Inferior parietal cortex (tissue), 1 donor: ENCODE measurements around the gene SMIM21.

Experiments
- DNase-seq: peaks from one replicate; pipeline ENCODE4 v3.0.0-alpha.2; 2016; ENCODE audit errors: extremely low spot score

The SMIM21 gene

DNA sequence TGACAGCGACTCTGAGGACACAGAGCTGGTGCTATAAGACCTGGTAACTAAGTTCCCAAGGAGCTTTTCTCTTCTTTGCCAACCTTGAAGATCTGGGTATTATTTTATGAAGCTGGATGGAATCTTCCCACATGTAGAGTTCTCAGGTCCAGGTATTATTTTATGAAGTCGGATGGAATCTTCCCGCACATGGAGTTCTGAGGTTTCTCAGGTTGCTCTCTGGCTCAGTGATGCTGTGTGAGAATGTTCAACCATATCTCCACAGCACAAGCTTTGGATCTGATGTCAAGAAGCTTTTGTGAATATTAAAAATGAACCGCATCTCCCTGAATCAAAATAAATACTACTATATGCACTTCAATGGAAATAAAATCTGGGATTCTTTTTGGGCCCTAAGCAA lies at the start of gene SMIM21:
SMIM21 (minus strand) TSS at position 101 of the 400 bp plus-strand sequence. CDS start 140 bp downstream, outside the sequence.
- no peak for DNase-seq

DNA sequence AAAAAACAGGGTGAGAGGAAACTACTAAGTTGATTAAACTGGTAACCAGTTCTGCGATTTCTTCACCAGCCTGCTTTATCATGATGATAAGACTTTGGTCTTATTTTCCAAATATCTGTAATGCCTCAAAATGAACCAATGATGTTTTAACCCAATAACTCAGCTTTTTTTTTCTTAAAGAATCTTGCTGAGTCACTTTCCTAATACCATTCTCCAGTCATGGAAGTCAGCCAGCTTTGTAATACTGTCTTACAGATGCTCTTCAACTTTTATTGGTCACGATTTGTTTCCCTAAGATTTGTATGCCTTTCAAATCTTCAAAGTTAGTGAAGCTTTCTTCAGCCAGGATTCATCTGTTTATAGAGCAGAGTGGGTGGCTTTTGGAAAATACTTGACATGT lies 47.7 kb upstream of the SMIM21 start:
- no peak for DNase-seq

- DNase-seq, result no peak
Observed at GRCh38 chr18:75474332-75474731, 46.8 kb upstream of the SMIM21 start.

DNA sequence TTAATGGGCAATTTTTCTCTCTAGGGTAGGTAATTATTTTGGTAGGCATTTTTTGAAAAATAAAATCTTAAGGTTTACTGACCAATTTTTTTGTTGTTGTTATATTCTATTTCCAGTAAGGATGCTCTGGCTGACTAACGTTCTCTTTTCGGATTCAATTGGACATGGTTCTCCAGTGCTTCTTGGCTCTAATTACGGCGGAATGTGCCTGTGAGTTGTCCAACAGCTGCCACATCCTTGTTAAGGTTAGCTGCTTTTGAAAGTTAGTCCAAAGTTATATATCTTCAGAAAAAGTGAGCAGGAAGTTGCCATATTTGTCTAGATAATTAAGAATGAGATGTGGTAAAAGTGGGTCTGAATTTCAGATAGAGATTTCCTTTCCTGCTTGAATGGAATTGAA lies 45.8 kb upstream of the SMIM21 start:
- DNase-seq, result no peak

DNA sequence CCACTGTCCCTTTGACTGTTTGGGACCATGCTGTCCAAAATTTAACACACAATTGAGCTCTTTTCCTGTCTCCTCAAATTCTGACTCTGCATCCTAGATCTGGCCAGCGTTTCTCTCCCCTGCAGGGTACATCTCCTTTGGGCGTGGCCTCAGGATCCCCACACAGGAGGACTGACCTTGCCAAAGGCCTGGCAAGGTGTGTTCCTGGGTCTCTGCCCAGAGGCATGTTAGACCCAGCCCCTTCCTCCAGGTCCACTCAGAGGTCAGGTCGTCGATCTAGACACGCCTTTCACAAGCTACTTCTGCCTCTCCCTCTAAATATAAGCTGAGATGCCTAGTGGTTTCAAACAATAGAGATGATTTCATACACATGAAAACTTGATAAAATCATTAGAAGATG lies 45.4 kb upstream of the SMIM21 start:
- DNase-seq, result no peak

GRCh38 chr18:75472396-75472795 lies 44.9 kb upstream of the SMIM21 start:
- DNase-seq, result no peak

DNA sequence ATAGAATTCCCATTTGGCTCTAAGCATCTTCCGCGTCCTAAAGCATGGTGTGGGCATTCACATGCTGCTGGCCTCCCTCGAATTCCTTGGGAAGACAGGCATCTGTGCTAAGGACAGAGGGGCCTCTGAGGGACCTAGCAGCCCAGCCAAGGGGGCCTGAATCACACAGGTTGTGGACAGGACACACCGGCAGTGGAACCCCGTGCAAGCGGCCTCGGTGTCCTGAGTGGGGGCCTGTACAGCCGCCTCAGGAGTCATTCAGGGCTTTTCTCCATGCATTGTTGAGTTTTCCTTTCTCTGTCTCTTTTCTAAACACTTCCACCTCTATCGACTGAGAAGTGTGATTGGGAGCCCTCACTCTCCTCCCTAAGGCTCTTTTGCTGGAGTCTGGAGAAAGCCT lies 44.3 kb upstream of the SMIM21 start:
- DNase-seq, result no peak

DNA sequence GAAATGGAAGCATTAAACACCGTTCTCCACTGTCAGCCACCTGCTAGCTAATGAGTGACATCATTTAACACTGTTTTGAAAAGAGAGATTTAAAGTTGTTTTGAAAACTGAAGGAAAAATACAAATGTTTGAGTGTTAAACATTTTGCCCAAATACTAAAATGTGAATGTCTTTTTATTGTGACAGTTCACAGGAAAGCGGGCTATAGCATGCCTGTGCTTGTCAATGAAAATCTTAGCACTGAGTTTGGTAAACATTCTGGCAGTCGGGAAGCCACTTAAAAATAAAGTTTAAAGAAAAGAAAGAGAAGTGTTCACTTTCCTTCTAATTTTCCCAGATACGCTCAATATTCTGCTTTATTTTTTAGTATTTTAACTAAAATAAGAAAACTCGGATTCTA lies 40.3 kb upstream of the SMIM21 start:
- DNase-seq, result no peak

DNA sequence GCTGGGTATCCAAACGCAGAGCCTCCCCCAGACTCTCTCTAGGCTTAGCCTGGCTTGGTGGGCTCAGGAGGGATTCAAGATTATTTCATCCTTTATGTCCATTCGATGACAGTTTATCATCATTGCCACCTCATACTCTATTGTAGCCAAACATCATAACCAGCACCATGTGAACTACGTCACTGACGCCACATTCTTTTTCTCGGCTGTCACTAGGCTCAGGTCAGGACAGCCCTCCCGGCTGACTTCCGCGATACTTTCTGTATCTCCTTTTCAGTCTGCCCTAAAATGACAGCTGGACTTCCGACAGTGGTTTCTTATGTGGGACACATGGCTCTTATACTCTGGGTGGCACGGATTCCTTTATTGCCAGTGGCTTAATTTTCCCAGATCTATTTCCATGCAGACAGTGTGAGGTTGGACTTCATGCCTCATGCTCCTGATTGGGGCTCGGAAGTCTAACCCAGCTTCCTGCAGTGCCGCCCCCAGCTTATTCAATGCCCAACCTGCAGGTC lies 39.8 kb upstream of the SMIM21 start:
- DNase-seq, result no peak

DNA sequence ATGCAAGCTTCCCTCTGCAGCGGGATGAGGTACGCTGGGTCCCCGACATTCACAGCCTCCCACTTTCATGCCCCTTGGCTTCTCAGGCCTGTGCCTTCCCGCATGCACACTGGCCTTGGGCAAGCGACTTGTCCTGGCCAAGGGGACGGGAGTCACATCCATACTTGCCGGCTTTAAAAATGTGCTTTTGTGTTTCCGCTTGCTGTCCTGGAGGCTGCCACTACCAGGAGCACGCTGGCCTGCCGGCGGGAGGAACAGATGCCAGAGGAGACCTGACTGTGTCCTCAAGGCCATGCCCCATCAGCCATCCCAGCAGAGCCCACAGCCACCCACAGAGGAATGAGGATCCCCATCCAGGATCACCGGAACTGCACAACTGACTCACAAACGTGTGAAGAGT lies 36.9 kb upstream of the SMIM21 start:
- DNase-seq, result no peak

DNA sequence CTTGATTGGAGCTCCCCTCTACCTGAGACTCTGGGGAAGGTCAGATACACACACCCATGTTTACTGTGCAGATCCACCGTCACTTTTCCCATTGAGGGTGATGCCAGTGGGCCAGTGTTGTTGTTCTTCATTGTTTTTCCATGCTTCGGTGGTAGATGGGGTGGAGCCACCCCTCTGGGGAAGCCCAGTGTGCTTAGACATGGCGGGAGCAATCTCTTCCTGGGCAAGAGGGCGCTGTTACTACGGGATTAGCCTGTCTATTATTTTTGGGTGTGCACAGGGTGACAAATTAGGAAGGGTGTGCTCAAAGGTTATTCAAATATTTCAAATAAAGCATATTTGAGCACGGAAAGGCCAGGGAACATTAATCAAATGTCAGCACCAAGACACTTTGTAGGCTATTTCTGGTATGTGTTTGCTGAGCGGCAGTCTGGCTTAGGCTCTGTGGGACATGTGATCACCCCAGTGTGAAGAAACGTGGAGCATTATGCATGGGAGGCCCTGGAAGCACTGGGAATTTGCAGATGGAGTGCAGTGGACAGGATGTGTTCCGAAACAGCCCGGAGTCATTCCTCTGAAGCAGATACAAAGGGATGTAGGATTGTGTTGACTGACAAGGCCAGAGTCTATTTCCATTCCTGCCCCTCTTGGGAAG lies 34.8 kb upstream of the SMIM21 start:
- DNase-seq, result no peak

GRCh38 chr18:75456199-75456631 lies 28.7 kb upstream of the SMIM21 start:
- DNase-seq, result no peak

- no peak for DNase-seq
Observed at GRCh38 chr18:75455249-75456198, 28.0 kb upstream of the SMIM21 start.

- DNase-seq, result no peak
Observed at GRCh38 chr18:75454022-75454795, 26.7 kb upstream of the SMIM21 start.

DNA sequence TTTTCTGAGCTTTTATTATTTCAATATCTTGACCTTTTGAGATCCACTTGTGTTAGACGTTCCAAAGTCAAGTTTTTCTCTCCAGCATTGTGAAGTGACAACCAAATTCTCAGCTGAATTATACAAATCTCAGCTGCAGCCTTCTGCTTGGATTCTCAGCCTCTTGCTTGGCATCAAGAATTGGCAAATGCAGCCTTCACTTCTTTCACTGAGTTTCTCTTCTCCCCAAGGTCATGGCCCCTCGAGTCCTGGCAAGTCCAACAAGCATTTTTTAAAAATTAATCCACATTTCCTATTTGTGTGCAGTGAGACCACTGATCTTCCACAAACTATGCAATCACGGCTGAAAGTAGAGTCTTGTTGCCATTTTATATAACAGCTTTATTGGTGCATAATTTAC lies 23.4 kb upstream of the SMIM21 start:
- no peak for DNase-seq

DNA sequence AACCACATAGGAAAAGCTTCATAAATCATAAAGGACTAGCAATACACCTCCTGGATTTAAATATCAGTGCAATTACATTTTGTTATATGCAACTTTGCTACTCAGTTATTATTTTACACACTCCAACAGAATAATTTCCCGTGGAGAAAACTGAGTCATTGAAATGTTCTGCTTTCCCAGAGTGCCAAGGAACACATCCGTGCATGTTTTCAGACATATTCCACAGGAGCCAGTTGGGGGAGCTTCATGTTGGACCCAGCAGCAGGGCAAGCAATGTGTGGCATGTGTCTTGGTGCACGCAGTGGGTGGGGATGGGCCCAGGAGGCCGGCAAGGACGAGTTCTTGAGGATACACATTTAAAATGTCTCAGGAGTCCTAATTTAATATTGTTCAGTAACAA lies 14.4 kb upstream of the SMIM21 start:
- no peak for DNase-seq

DNA sequence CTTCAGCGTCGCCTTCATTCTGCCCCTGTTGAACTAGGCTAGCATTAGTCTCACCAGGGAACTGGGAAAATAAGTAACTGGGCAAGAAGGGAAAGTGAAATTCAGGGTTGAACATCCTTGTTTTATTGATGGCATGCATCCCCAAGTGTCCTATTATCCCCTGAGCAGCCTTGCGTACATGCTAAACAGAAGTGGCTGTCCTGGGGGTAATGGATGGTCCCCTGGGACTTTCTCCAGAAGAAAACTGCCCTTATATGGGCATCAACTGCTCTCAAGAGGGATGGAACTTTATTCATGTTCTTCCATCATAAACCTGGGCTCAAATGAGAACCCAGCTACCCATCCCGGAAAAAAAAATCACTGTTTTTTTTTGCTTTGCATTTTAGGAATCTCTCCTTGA lies 11.8 kb upstream of the SMIM21 start:
- DNase-seq, result no peak

- DNase-seq, result no peak
Observed at GRCh38 chr18:75438891-75439290, 11.4 kb upstream of the SMIM21 start.

DNA sequence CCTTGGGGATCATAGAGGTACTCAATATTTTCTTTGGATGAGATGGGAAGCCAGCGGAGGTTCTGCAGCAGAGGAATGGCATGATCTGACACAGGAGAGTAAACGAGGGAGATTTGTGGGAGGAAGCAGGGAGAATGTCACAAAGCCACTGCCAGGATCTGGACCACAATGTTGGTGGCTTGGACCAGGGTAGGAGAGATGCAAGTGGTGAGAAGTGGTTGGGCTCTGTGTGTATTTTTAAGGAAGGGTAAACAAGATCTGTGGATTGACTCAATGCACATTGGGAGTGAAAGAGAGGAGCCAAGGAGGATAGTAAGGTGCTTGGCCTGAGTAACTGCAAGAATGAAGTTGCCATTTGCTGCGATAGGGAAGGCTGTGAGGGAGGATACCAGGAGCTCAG lies 10.5 kb upstream of the SMIM21 start:
- no peak for DNase-seq

DNA sequence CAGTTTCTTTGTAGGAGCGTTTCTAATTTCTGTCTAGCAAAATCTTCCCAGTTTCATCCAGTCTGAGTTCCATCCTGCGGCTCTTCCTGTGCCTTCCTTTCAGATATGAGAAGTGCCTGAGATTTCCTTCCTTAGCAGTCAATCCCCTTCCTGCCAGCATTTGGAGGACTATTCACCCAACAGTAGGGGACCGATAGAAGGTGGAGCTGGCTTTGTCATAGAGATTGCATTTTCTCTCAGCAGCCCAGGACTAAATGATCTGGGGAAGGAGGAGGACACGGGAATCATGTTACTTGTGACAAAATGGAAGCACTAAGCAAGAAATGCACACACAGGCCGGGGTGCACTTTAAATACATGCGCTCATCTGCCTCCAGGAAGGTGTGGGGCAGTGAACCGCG lies 5.6 kb upstream of the SMIM21 start:
- no peak for DNase-seq

- no peak for DNase-seq
Observed at GRCh38 chr18:75429975-75430374, 2.5 kb upstream of the SMIM21 start.

- DNase-seq, result no peak
Observed at GRCh38 chr18:75428490-75428889, 987 bp upstream of the SMIM21 start.
